Caco-2 (cell line): ENCODE measurements around the gene PLA2G10. TPM values are rescaled to one million over a fixed set of nuclear protein-coding genes. Genes with fewer than 3 reads are reported as not detected.
"Not testable (repeated sequence)": the region's sequence is repeated elsewhere in the genome, so short reads cannot be mapped to it uniquely, and the experiment has no call there.

Source experiments
- BruUV-seq: library from RNA; stranded (reverse); fragments of 400-500 nt; replicated peaks from 2 replicates; lab custom pipeline; 2021; lab: Mats Ljungman, UMichigan
- CTCF ChIA-PET: fragments of 300-600 bp; sonication (Branson Sonifier 250); formaldehyde crosslinking; loops from one replicate; lab custom pipeline; 2022; ENCODE audit warnings: antibody characterized with exemption; lab: Charles Lee
- POLR2A ChIA-PET: fragments of 300-600 bp; sonication (Branson Sonifier 250); formaldehyde crosslinking; loops from one replicate; lab custom pipeline; 2022; ENCODE audit warnings: antibody characterized with exemption; lab: Charles Lee
- DNase-seq, 2 experiments: peaks; one replicate each; pipeline versions ENCODE4 v3.0.0 to v3.0.0-alpha.2; 2020 to 2022
- H3K27me3 ChIP-seq: replicated peaks from 2 replicates; pipeline ENCODE4 v1.6.0; 2011; ENCODE audit warnings: low read length; ENCODE audit not compliant: control insufficient read depth, insufficient read depth
- H3K36me3 ChIP-seq: 2 replicates; pipeline ENCODE4 v1.5.1; 2011; ENCODE audit warnings: low read length; ENCODE audit not compliant: control insufficient read depth, insufficient read depth
- H3K4me1 ChIP-seq: fragments of 250-450 bp; sonication (Bioruptor Pico); 2 replicates; pipeline ENCODE4 v1.5.1; 2020; ENCODE audit warnings: mild to moderate bottlenecking
- H3K4me3 ChIP-seq: 2 replicates; pipeline ENCODE4 v1.5.1; 2011; ENCODE audit warnings: low read depth, mild to moderate bottlenecking, control low read depth, low read length
- H3K9me3 ChIP-seq: fragments of 250-450 bp; sonication (Bioruptor Pico); 2 replicates; pipeline ENCODE4 v1.5.1; 2020; ENCODE audit warnings: mild to moderate bottlenecking, moderate library complexity
- H3K27ac Mint-ChIP-seq: one replicate; pipeline ENCODE4 v1.8.0; 2022; ENCODE audit warnings: mixed read lengths; ENCODE audit not compliant: unreplicated experiment
- H3K27me3 Mint-ChIP-seq: one replicate; pipeline ENCODE4 v1.8.0; 2022; ENCODE audit warnings: mixed read lengths; ENCODE audit not compliant: insufficient read depth, unreplicated experiment
- H3K36me3 Mint-ChIP-seq: one replicate; pipeline ENCODE4 v1.8.0; 2022; ENCODE audit warnings: mild to moderate bottlenecking, mixed read lengths; ENCODE audit not compliant: insufficient read depth, unreplicated experiment
- H3K4me1 Mint-ChIP-seq: one replicate; pipeline ENCODE4 v1.8.0; 2022; ENCODE audit warnings: low read depth, mixed read lengths; ENCODE audit not compliant: unreplicated experiment
- H3K4me3 Mint-ChIP-seq: one replicate; pipeline ENCODE4 v1.8.0; 2022; ENCODE audit warnings: mild to moderate bottlenecking, moderate library complexity, mixed read lengths; ENCODE audit not compliant: unreplicated experiment
- H3K9me3 Mint-ChIP-seq: one replicate; pipeline ENCODE4 v1.8.0; 2022; ENCODE audit warnings: mixed read lengths; ENCODE audit not compliant: unreplicated experiment
- CTCF ChIP-seq, 2 experiments: fragments of 200-600 bp in 1 of 2; IDR thresholded peaks; 1 replicate in 1 of 2; 2 replicates in 1 of 2; pipeline versions ENCODE4 v1.5.1 to v1.8.0; 2011 to 2022; ENCODE audit warnings: antibody characterized with exemption in 1 of 2, control low read depth in 1 of 2, inconsistent platforms in 1 of 2, low read depth in 1 of 2, low read length in 1 of 2, mild to moderate bottlenecking in 1 of 2, moderate library complexity in 1 of 2; ENCODE audit not compliant: insufficient read depth in 1 of 2, severe bottlenecking in 1 of 2, unreplicated experiment in 1 of 2
- intact Hi-C: fragments of 100-400 bp; cut with micrococcal nuclease; formaldehyde crosslinking; loops from one replicate; pipeline ENCODE4 v1.10.0; 2022; ENCODE audit not compliant: unreplicated experiment
- total RNA-seq: library from RNA; stranded (reverse); gene quantifications from 2 replicates; pipeline ENCODE4 v1.2.3, GENCODE V29; 2022

PLA2G10 gene
- total RNA-seq, 1 experiment from 2014 or later = 1.00 TPM

- Histone ChIP-seq H3K36me3 (no peaks in the 10 kb centered on the region), H3K4me1 (no peaks in the 10 kb centered on the region), H3K4me3 (no peak overlapping the region), H3K27me3 (no peaks in the 10 kb centered on the region), H3K9me3 (no peaks in the 10 kb centered on the region)
- ChIA-PET CTCF (no interaction called here), POLR2A (no interaction called here)
- no peak for TF ChIP-seq CTCF (IDR thresholded peaks at IDR 0.05; ENCODE audit: insufficient read depth in 1 of 2, low read depth in 1 of 2, low read length in 1 of 2, severe bottlenecking in 1 of 2, unreplicated experiment in 1 of 2)
- Mint-ChIP-seq H3K36me3 (no peaks in the 10 kb centered on the region), H3K4me1 (no peaks in the 10 kb centered on the region), H3K27ac (no peak overlapping the region), H3K9me3 (no peaks in the 10 kb centered on the region), H3K27me3 (no peaks in the 10 kb centered on the region), H3K4me3 (no peak overlapping the region)
- intact Hi-C loops = no loop called here
- DNase-seq = no peak
- BruUV-seq = no TSS peak
Measured at GRCh38 chr16:14681115-14681514, 13.0 kb downstream of the PLA2G10 start.

GRCh38 chr16:14680396-14680795, 13.7 kb downstream of the PLA2G10 start:
- H3K36me3 Mint-ChIP-seq, POLR2A ChIA-PET, H3K27me3 Mint-ChIP-seq, CTCF ChIA-PET, H3K9me3 Mint-ChIP-seq, H3K9me3 ChIP-seq, H3K4me1 Mint-ChIP-seq, DNase-seq, H3K4me1 ChIP-seq, H3K27ac Mint-ChIP-seq, H3K4me3 Mint-ChIP-seq, H3K27me3 ChIP-seq, H3K4me3 ChIP-seq, intact Hi-C loops, H3K36me3 ChIP-seq, BruUV-seq: not testable (repeated sequence)

- no peak overlapping the region for H3K4me3 Mint-ChIP-seq
- no TSS peak for BruUV-seq
- no peaks in the 10 kb centered on the region for H3K36me3 ChIP-seq
- H3K27me3 ChIP-seq = no peaks in the 10 kb centered on the region
- intact Hi-C loops = no loop called here
- ChIA-PET CTCF (no interaction called here), POLR2A (no interaction called here)
- H3K9me3 ChIP-seq = no peaks in the 10 kb centered on the region
- H3K27me3 Mint-ChIP-seq = no peaks in the 10 kb centered on the region
- H3K4me1 ChIP-seq = no peaks in the 10 kb centered on the region
- H3K4me1 Mint-ChIP-seq = no peaks in the 10 kb centered on the region
- no peak for TF ChIP-seq CTCF (IDR thresholded peaks at IDR 0.05; ENCODE audit: insufficient read depth in 1 of 2, low read depth in 1 of 2, low read length in 1 of 2, severe bottlenecking in 1 of 2, unreplicated experiment in 1 of 2)
- no peaks in the 10 kb centered on the region for H3K9me3 Mint-ChIP-seq
- no peak overlapping the region for H3K27ac Mint-ChIP-seq
- no peak for DNase-seq
- H3K4me3 ChIP-seq = no peak overlapping the region
- no peaks in the 10 kb centered on the region for H3K36me3 Mint-ChIP-seq
Measured at GRCh38 chr16:14678748-14679497, 15.2 kb downstream of the PLA2G10 start.
